ENCODE measurements around the gene LRMDA. TPM values are rescaled to one million over a fixed set of nuclear protein-coding genes. Genes with fewer than 3 reads are reported as not detected.
"Not testable (repeated sequence)": the region's sequence is repeated elsewhere in the genome, so short reads cannot be mapped to it uniquely, and the experiment has no call there.

Gene LRMDA
- total RNA-seq, 2 experiments from 2014 or later, result not detected

- CTCF ChIA-PET, result no interaction called here
- POLR2A ChIA-PET, result no interaction called here
Measured at GRCh38 chr10:75722020-75722419, 290.6 kb downstream of the LRMDA start.

DNA sequence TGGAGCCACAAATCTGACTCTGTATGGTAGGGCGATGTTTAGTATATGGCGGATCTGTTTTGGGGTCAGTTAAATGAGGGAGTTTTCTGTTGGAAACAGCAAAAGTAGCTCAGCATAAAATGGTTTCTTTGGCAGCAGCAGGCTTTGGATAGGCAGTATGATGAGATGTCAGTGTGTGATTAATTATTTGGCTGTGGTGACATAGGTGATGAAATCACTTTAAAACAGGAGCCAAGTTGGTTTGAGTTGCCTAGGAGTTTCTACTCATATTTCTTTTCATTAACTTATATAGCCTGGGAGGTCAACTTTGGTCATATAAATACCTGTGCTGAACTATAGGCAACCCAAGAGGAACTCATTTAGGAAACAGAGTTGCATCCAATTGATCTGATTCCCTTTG is 291.2 kb downstream of the LRMDA start:
- CTCF ChIA-PET, result no interaction called here
- POLR2A ChIA-PET, result no interaction called here

- ChIA-PET POLR2A (no interaction called here), CTCF (no interaction called here)
Measured at GRCh38 chr10:75723319-75723980, 292.0 kb downstream of the LRMDA start.

DNA sequence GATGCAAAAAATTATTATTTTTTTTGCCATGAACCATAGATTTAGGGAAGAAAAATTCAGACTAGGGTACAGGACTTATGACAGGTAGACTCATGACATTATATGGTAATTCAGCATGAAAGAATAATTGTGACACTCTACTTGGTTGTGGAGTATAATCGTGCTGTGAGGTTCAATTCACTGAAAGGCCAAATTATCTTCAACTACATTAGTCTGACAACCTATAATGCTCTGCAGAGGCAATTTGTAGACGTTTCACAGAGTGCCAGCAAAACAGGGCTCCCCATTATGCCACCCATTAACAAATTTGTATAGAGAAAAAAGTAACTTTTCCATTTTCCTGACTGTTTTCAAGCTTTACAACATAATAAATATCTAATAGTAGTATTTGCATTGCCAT is 292.6 kb downstream of the LRMDA start:
- CTCF ChIA-PET, result no interaction called here
- POLR2A ChIA-PET, result no interaction called here

- POLR2A ChIA-PET, result no interaction called here
- CTCF ChIA-PET, result no interaction called here
Measured at GRCh38 chr10:75726522-75727483, 295.4 kb downstream of the LRMDA start.

DNA sequence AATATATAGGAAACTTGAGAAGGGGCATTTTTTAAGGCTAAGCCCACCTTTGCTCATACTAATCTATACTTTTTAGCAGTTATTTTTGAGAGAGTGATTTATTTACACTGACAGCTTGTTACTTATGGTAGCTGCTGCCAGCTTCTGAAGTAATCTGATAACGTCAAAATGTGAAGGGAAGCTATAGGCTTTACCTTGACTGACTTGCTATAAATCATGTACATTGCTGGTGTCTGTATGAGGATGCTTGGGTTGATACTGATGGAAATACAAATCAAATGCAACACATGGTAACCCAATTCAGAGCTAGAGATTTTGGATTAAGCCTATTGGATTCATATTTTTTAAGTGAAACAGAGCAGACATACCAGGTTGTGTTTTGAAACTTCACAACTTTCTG is 299.4 kb downstream of the LRMDA start:
- CTCF ChIA-PET, result no interaction called here
- POLR2A ChIA-PET, result no interaction called here

GRCh38 chr10:75733135-75733890 is 301.9 kb downstream of the LRMDA start:
- POLR2A ChIA-PET, result no interaction called here
- CTCF ChIA-PET, result no interaction called here

GRCh38 chr10:75736151-75736640 is 304.8 kb downstream of the LRMDA start:
- ChIA-PET POLR2A (no interaction called here), CTCF (no interaction called here)

GRCh38 chr10:75736889-75737579 is 305.6 kb downstream of the LRMDA start:
- POLR2A ChIA-PET, result no interaction called here
- CTCF ChIA-PET, result no interaction called here

GRCh38 chr10:75737580-75737949 is 306.1 kb downstream of the LRMDA start:
- POLR2A ChIA-PET, result no interaction called here
- CTCF ChIA-PET, result no interaction called here

DNA sequence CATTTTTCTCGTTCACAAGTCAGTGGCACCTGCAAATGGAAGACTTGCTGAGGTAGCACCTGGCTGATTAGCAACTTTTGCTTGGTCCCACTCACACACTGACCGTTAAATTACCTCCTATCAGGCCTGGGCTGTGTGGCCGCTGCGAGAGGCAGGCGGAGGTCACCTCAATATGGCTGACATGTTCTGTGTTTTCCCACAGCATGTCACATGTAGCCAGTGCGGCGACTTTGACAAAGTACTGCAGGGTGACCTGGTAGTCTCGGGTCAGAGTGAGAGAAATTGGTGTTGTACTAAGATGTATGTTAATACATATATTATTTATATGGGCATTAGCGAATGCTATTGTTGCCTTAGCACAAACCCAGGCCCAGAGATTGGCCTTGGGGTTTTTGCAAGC is 307.5 kb downstream of the LRMDA start:
- ChIA-PET CTCF (no interaction called here), POLR2A (no interaction called here)

GRCh38 chr10:75739414-75740143 is 308.2 kb downstream of the LRMDA start:
- CTCF ChIA-PET, result no interaction called here
- POLR2A ChIA-PET, result no interaction called here

DNA sequence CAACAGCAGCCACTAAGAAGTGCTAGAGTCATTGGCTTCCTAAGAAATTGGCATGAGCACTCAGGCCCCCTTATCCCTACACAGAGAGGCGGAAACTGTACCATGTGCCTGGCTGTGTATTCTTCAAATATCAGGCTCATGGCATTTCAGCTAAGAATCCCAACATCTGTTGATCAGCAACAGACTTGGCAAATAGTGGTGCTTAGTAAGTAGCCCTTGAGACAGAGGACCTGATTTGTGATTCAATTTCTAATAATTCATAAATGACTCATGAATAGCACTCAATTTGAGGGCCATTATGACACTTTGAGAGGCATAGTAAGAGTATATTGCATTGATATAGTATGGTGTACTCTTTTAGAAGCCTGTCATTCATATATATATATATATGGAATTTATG is 309.1 kb downstream of the LRMDA start:
- CTCF ChIA-PET, result no interaction called here
- POLR2A ChIA-PET, result no interaction called here

- CTCF ChIA-PET, result no interaction called here
- POLR2A ChIA-PET, result no interaction called here
Measured at GRCh38 chr10:75742355-75742754, 310.9 kb downstream of the LRMDA start.

DNA sequence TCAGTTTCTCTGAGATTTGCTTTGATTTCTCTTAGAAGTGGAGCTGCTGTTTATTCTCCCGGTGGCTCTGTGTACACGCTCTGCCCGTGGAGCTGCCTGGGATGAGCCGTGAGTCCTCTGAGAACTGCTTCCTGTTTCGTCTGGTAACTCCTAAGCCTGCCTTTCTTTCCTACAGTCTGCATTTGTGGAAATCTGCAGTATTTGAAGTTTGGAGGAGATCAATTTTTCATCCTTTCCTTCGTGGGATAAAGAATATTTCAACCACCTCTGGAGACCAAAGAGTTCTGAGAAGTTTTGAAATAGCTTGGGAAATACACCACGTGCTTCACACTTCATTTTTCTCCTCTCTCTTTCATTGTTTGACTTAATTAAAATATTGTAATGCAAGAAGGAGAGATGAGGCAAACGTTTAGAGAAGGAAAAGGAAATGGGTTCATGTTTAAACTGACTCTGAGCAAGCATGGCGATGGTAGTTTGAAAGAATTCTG is 311.9 kb downstream of the LRMDA start:
- POLR2A ChIA-PET, result no interaction called here
- CTCF ChIA-PET, result no interaction called here

GRCh38 chr10:75744261-75744660 is 312.8 kb downstream of the LRMDA start:
- ChIA-PET POLR2A (no interaction called here), CTCF (no interaction called here)

GRCh38 chr10:75746356-75746755 is 314.9 kb downstream of the LRMDA start:
- POLR2A ChIA-PET, result no interaction called here
- CTCF ChIA-PET, result no interaction called here

DNA sequence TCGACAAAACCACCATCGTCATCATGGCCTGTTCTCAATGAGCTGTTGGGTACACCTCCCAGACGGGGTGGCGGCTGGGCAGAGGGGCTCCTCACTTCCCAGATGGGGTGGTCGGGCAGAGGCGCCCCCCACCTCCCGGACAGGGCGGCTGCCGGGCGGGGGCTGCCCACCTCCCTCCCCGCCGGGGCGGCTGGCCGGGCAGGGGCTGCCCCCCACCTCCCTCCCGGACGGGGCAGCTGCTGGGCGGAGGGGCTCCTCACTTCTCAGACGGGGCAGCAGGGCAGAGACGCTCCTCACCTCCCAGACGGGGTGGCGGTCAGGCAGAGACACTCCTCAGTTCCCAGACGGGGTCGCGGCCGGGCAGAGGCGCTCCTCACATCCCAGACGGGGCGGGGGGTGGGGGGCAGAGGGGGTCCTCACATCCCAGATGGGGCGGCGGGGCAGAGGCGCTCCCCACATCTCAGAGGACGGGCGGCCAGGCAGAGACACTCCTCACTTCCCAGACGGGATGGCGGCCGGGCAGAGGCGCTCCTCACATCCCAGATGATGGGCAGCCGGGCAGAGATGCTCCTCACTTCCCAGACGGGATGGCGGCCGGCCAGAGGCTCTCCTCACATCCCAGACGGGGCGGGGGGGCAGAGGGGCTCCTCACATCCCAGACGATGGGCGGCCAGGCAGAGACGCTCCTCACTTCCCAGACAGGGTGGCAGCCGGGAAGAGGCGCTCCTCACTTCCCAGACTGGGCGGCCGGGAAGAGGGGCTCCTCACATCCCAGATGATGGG is 318.9 kb downstream of the LRMDA start:
- POLR2A ChIA-PET, CTCF ChIA-PET: not testable (repeated sequence)

DNA sequence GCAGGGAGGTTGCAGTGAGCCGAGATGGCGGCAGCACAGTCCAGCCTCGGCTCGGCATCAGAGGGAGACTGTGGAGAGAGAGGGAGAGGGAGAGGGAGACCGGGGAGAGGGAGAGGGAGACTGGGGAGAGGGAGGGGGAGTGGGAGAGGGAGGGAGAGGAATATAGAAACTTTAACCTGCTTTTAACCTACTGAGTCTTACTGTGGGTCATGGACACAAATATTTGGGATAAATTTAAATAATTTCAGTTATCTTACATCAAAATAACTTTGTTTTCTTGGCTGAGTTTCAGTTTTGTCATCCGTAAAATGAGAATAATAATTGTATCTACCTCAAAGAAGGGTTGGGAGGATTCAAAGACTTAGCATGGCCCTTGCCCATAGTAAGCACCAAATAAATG is 319.8 kb downstream of the LRMDA start:
- CTCF ChIA-PET, result no interaction called here
- POLR2A ChIA-PET, result no interaction called here
